Left ventricle myocardium inferior (tissue), 1 donor: Measurements from ENCODE around the gene SLC6A17. TPM values are rescaled to one million over a fixed set of nuclear protein-coding genes. Genes with fewer than 3 reads are reported as not detected.

Source experiments
- DNase-seq: peaks from one replicate; pipeline ENCODE4 v3.0.0-alpha.2; 2020
- H3K27ac ChIP-seq: fragments of 200-600 bp; replicated peaks from 2 replicates; pipeline ENCODE4 v1.8.0; 2021
- H3K27me3 ChIP-seq: fragments of 200-600 bp; 2 replicates; pipeline ENCODE4 v1.8.0; 2021; ENCODE audit warnings: low read depth
- H3K36me3 ChIP-seq: fragments of 200-600 bp; 2 replicates; pipeline ENCODE4 v1.8.0; 2021
- H3K4me1 ChIP-seq: fragments of 200-600 bp; 2 replicates; pipeline ENCODE4 v1.8.0; 2021
- H3K4me3 ChIP-seq: fragments of 200-600 bp; 2 replicates; pipeline ENCODE4 v1.8.0; 2021; ENCODE audit warnings: mild to moderate bottlenecking, moderate library complexity
- H3K9me3 ChIP-seq: fragments of 200-600 bp; replicated peaks from 2 replicates; pipeline ENCODE4 v1.8.0; 2021
- intact Hi-C: fragments of 100-400 bp; cut with micrococcal nuclease; formaldehyde crosslinking; loops from one replicate; pipeline ENCODE4 v1.11.0; 2022
- total RNA-seq: library from RNA; stranded (reverse); fragmentation: NEBNext Ultra II Directional; extraction: Animal tissue kit (Norgen Biotek cat#: 25700); gene quantifications from one replicate; pipeline ENCODE4 v1.2.1, GENCODE V29; 2021
- TF ChIP-seq, protein P1 (sequence below): fragments of 200-600 bp; IDR thresholded peaks from 2 replicates; pipeline ENCODE4 v1.8.0; 2021; ENCODE audit warnings: antibody characterized with exemption, mild to moderate bottlenecking, borderline replicate concordance
- donor health status: DM: no; HTN: yes; CAD: no; lungs with severe emphysema.

The SLC6A17 gene
- total RNA-seq, 1 donor from 2014 or later = not detected

DNA sequence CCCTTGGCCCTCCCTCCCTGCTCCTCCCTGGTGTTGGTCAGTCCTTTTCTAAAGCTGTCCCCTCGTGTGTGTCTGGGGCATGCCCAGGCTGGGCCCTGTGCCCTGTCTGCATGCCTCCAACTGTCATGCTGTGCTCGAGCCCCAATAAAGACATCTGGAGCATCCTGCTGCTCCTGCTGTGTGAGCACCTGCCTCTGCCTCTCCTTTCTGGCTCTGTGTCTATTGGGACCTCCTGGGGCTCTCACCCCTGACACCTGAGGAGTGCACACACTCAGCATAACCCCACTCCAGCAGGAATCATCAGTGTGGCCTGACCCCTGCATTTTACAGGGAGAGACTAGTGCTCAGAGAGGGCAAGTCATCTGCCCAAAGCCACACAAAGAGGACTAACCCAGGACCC is 83.6 kb downstream of the SLC6A17 start:
- H3K4me1 ChIP-seq = peaks cover 13% of the 10 kb centered on the region
- H3K27me3 ChIP-seq = no peaks in the 10 kb centered on the region
- no peak overlapping the region for H3K4me3 ChIP-seq
- intact Hi-C loops = no loop called here
- TF ChIP-seq, protein P1, sequence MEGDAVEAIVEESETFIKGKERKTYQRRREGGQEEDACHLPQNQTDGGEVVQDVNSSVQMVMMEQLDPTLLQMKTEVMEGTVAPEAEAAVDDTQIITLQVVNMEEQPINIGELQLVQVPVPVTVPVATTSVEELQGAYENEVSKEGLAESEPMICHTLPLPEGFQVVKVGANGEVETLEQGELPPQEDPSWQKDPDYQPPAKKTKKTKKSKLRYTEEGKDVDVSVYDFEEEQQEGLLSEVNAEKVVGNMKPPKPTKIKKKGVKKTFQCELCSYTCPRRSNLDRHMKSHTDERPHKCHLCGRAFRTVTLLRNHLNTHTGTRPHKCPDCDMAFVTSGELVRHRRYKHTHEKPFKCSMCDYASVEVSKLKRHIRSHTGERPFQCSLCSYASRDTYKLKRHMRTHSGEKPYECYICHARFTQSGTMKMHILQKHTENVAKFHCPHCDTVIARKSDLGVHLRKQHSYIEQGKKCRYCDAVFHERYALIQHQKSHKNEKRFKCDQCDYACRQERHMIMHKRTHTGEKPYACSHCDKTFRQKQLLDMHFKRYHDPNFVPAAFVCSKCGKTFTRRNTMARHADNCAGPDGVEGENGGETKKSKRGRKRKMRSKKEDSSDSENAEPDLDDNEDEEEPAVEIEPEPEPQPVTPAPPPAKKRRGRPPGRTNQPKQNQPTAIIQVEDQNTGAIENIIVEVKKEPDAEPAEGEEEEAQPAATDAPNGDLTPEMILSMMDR = no peak
- no peak overlapping the region for H3K27ac ChIP-seq
- DNase-seq = no peak
- peaks cover 34% of the 10 kb centered on the region for H3K36me3 ChIP-seq
- peaks cover 15% of the 10 kb centered on the region for H3K9me3 ChIP-seq

GRCh38 chr1:110234691-110235090 is 84.4 kb downstream of the SLC6A17 start:
- Histone ChIP-seq H3K4me1 (peaks cover 22% of the 10 kb centered on the region), H3K27ac (peak overlapping the region; percentile 51), H3K36me3 (peaks cover 30% of the 10 kb centered on the region), H3K9me3 (peaks cover 15% of the 10 kb centered on the region), H3K4me3 (no peak overlapping the region), H3K27me3 (no peaks in the 10 kb centered on the region)
- TF ChIP-seq, protein P1 = no peak
- intact Hi-C loops = no loop called here
- DNase-seq = no peak

DNA sequence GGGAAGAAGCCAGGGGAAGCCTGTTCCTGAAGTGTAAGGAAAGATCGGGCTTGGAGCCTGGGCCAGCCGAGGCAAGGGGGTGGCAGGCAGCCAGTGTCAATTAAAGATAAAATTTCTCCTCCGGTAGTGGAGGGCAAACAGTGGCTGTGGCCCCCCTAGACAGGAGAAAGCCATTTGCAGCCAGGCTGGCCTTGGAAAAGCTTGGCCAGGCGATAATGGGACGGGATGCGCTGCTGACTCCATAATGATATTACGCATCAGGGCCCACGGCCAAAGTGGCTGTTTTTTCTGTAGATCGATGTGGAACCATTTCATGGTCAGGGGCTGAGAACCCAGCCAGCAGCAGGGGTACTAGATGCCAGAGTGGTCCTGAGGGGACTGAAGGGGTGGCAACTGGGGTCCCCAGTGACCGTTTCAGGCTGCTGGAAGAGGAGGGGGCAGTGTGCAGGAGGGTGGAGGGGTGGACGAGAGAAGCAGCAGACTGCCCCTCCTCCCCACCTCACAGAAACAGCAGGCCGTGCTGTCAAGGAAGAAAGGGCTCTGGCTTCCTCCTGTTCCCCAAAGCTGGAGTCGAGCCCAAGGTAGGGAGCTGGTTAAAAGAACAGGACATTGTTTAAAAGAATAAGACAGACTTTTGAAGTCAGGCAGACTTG is 85.0 kb downstream of the SLC6A17 start:
- Histone ChIP-seq H3K4me1 (peaks cover 28% of the 10 kb centered on the region), H3K36me3 (peaks cover 28% of the 10 kb centered on the region), H3K9me3 (peaks cover 15% of the 10 kb centered on the region), H3K27me3 (no peaks in the 10 kb centered on the region), H3K27ac (peak overlapping the region; percentile 51), H3K4me3 (no peak overlapping the region)
- TF ChIP-seq, protein P1 = no peak
- intact Hi-C loops = no loop called here
- DNase-seq = no peak

DNA sequence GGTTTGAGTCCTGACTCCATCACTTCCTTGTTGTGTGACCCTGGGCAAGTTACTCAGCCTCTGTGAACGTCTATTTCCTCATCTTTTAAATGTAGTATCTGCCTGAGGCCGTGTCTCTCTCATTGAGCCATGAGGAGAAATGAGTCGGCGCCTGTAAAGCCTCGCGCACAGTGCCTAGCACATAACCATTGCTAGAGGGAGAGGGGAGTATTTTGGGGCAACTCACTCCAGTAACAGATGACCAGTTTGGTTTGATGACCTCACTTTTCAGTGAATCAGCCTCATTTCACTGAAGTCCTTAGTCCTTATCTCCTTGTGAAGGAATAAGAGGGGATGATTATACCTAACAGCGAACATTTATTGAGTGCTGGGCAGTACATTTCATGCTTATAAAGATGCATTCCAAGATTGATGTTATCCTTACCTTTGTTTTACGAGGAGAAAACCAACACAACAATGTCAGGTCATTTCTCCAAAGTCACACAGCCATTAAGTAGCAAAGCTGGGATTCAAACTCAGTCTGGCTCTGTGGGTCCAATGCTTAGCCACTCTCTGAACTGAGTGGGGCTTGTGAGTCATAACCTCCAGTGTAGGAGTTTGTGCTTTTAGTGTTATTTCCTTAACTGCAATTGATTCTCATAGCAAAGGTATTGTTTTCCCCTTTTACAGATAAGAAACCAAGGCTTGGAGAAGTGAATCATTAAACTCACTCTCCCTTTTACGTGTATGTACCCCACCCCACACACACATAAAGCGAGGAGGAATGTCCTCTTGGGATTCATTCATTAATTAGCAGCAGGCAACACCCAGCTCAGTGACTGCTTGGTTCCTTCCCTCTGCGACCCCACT is 85.8 kb downstream of the SLC6A17 start:
- TF ChIP-seq, protein P1 = no peak
- H3K27ac ChIP-seq = peak overlapping the region; percentile 51
- H3K27me3 ChIP-seq = no peaks in the 10 kb centered on the region
- H3K4me3 ChIP-seq = no peak overlapping the region
- H3K9me3 ChIP-seq = peaks cover 15% of the 10 kb centered on the region
- H3K36me3 ChIP-seq = peaks cover 27% of the 10 kb centered on the region
- H3K4me1 ChIP-seq = peaks cover 33% of the 10 kb centered on the region
- intact Hi-C loops = no loop called here
- DNase-seq = no peak

- Histone ChIP-seq H3K36me3 (peaks cover 12% of the 10 kb centered on the region), H3K9me3 (peaks cover 10% of the 10 kb centered on the region), H3K27me3 (no peaks in the 10 kb centered on the region), H3K4me1 (peaks cover 33% of the 10 kb centered on the region), H3K27ac (no peak overlapping the region), H3K4me3 (no peak overlapping the region)
- no peak for DNase-seq
- TF ChIP-seq, protein P1 = no peak
- intact Hi-C loops = no loop called here
Measured at GRCh38 chr1:110237386-110238152, 87.3 kb downstream of the SLC6A17 start.
